Endodermal cell (in vitro differentiated cells): ENCODE data around the gene FAM53A. TPM values are rescaled to one million over a fixed set of nuclear protein-coding genes. Genes with fewer than 3 reads are reported as not detected.
A peak's percentile ranks its signal among the peaks of the same experiment; 100 is the strongest.

ENCODE experiments used
- DNase-seq: peaks from one replicate; pipeline ENCODE4 v3.0.0-alpha.2; 2017
- H3K27ac ChIP-seq: 2 replicates; pipeline ENCODE4 v1.5.1; 2013; ENCODE audit warnings: mild to moderate bottlenecking, low read depth, low read length, moderate library complexity
- H3K27me3 ChIP-seq: 2 replicates; pipeline ENCODE4 v1.6.1; 2013; ENCODE audit warnings: mild to moderate bottlenecking, low read length, moderate library complexity; ENCODE audit not compliant: insufficient read depth, control insufficient read depth, poor library complexity, severe bottlenecking
- H3K36me3 ChIP-seq: 2 replicates; pipeline ENCODE4 v1.7.0; 2013; ENCODE audit warnings: mild to moderate bottlenecking, low read length, moderate library complexity; ENCODE audit not compliant: control insufficient read depth, insufficient read depth
- H3K4me1 ChIP-seq: one replicate; pipeline ENCODE4 v1.7.0; 2013; ENCODE audit warnings: low read length; ENCODE audit not compliant: control insufficient read depth, insufficient read depth
- H3K4me3 ChIP-seq: 2 replicates; pipeline ENCODE4 v1.5.1; 2013; ENCODE audit warnings: mild to moderate bottlenecking, low read length, moderate library complexity
- H3K9ac ChIP-seq: 2 replicates; pipeline ENCODE4 v1.6.1; 2013; ENCODE audit warnings: mild to moderate bottlenecking, low read length, moderate library complexity; ENCODE audit not compliant: poor library complexity, severe bottlenecking; ENCODE audit errors: extremely low read depth
- H3K9me3 ChIP-seq: 2 replicates; pipeline ENCODE4 v1.6.1; 2013; ENCODE audit warnings: mild to moderate bottlenecking, low read length, moderate library complexity; ENCODE audit not compliant: control insufficient read depth
- H3K27ac Mint-ChIP-seq: 2 replicates; pipeline ENCODE4 v1.8.0; 2020; ENCODE audit warnings: mixed read lengths
- H3K27me3 Mint-ChIP-seq: 2 replicates; pipeline ENCODE4 v1.8.0; 2021; ENCODE audit warnings: mild to moderate bottlenecking, mixed read lengths; ENCODE audit not compliant: insufficient read depth
- H3K36me3 Mint-ChIP-seq: 2 replicates; pipeline ENCODE4 v1.8.0; 2020; ENCODE audit warnings: low read depth, mixed read lengths
- H3K4me1 Mint-ChIP-seq: 2 replicates; pipeline ENCODE4 v1.8.0; 2020; ENCODE audit warnings: mixed read lengths
- H3K4me3 Mint-ChIP-seq: 2 replicates; pipeline ENCODE4 v1.8.0; 2020; ENCODE audit warnings: mild to moderate bottlenecking, moderate library complexity, mixed read lengths
- H3K9me3 Mint-ChIP-seq: 2 replicates; pipeline ENCODE4 v1.8.0; 2020; ENCODE audit warnings: mild to moderate bottlenecking, mixed read lengths
- CTCF ChIP-seq: fragments of 200-600 bp; sonication (generic); conservative IDR thresholded peaks from 2 replicates; pipeline ENCODE4 v1.5.0; 2021; ENCODE audit warnings: antibody characterized with exemption, mild to moderate bottlenecking
- WGBS, 2 experiments: methylation state at CpG; one replicate each; pipeline versions ENCODE4 v1.1.5 to v1.1.7; 2013; ENCODE audit warnings: missing lambda C conversion rate in 2 of 2, mixed read lengths in 1 of 2; ENCODE audit not compliant: insufficient coverage in 1 of 2, insufficient read length in 1 of 2; 5-methylcytosine and 5-hydroxymethylcytosine counted together
- total RNA-seq, 2 donors: library from RNA; stranded (reverse); fragmentation: NEBNext Ultra II Directional in 1 of 2; extraction: Animal tissue kit (Norgen Biotek cat#: 25700) in 1 of 2; gene quantifications; 2 replicates in 1 of 2; 3 replicates in 1 of 2; pipeline ENCODE4 v1.2.1, GENCODE V29; 2021

FAM53A gene
- total RNA-seq, 2 donors from 2014 or later, result 3.7 to 4.9 TPM

GRCh38 chr4:1631136-1631535 lies 53.0 kb downstream of the FAM53A start:
- 87 to 92% methylated on average over 4 to 9 of the region's 9 CpGs for WGBS, 2 experiments

GRCh38 chr4:1630266-1630665 lies 53.8 kb downstream of the FAM53A start:
- H3K9ac ChIP-seq, result no peak overlapping the region
- Mint-ChIP-seq H3K4me1 (no peaks in the 10 kb centered on the region), H3K27ac (peak overlapping the region; percentile 44), H3K4me3 (no peak overlapping the region), H3K36me3 (no peaks in the 10 kb centered on the region), H3K27me3 (no peaks in the 10 kb centered on the region), H3K9me3 (peaks cover 6% of the 10 kb centered on the region)
- H3K4me3 ChIP-seq, result no peak overlapping the region
- 93 to 95% methylated on average over 18 to 19 of the region's 19 CpGs for whole genome bisulfite sequencing, 2 experiments
- H3K4me1 ChIP-seq, result no peaks in the 10 kb centered on the region
- no peak for TF ChIP-seq CTCF
- H3K36me3 ChIP-seq, result no peaks in the 10 kb centered on the region
- no peaks in the 10 kb centered on the region for H3K9me3 ChIP-seq
- DNase-seq, result no peak
- H3K27me3 ChIP-seq, result no peaks in the 10 kb centered on the region
- H3K27ac ChIP-seq, result no peak overlapping the region

More at GRCh38 chr4:1631136-1631535, 53.0 kb downstream of the FAM53A start:
- Mint-ChIP-seq H3K9me3 (peaks cover 3% of the 10 kb centered on the region), H3K4me1 (no peaks in the 10 kb centered on the region), H3K4me3 (no peak overlapping the region), H3K27me3 (no peaks in the 10 kb centered on the region), H3K36me3 (no peaks in the 10 kb centered on the region), H3K27ac (no peak overlapping the region)
- Histone ChIP-seq H3K4me3 (no peak overlapping the region), H3K4me1 (no peaks in the 10 kb centered on the region), H3K9ac (no peak overlapping the region), H3K27me3 (no peaks in the 10 kb centered on the region), H3K9me3 (no peaks in the 10 kb centered on the region), H3K36me3 (no peaks in the 10 kb centered on the region), H3K27ac (no peak overlapping the region)
- no peak for TF ChIP-seq CTCF
- no peak for DNase-seq

- no peaks in the 10 kb centered on the region for H3K4me1 ChIP-seq
- no peak overlapping the region for H3K4me3 Mint-ChIP-seq
- 87 to 89% methylated on average over 5 to 10 of the region's 10 CpGs for WGBS, 2 experiments
- no peak overlapping the region for H3K27ac Mint-ChIP-seq
- H3K27me3 Mint-ChIP-seq, result no peaks in the 10 kb centered on the region
- H3K9ac ChIP-seq, result no peak overlapping the region
- no peaks in the 10 kb centered on the region for H3K27me3 ChIP-seq
- no peak overlapping the region for H3K4me3 ChIP-seq
- no peaks in the 10 kb centered on the region for H3K9me3 ChIP-seq
- no peak overlapping the region for H3K27ac ChIP-seq
- H3K9me3 Mint-ChIP-seq, result peaks cover 5% of the 10 kb centered on the region
- no peaks in the 10 kb centered on the region for H3K36me3 ChIP-seq
- no peak for TF ChIP-seq CTCF
- H3K4me1 Mint-ChIP-seq, result no peaks in the 10 kb centered on the region
- DNase-seq, result no peak
- H3K36me3 Mint-ChIP-seq, result no peaks in the 10 kb centered on the region
Measured at GRCh38 chr4:1629699-1630083, 54.4 kb downstream of the FAM53A start.
